Stimulated activated CD8-positive, alpha-beta memory T cell treated with anti-CD3 and anti-CD28 coated beads, Interleukin-15, amount 100 ng/mL, for 1 hour (primary cell): ENCODE data around the gene SGO2.
"Not testable (repeated sequence)": the region's sequence is repeated elsewhere in the genome, so short reads cannot be mapped to it uniquely, and the experiment has no call there.

Experiments used
- DNase-seq: peaks from one replicate; pipeline ENCODE4 v3.0.0-alpha.2; 2020; ENCODE audit warnings: low read depth

SGO2 gene

GRCh38 chr2:200525066-200525465 is 941 bp upstream of the SGO2 start:
- no peak for DNase-seq

- no peak for DNase-seq
These were observed 491 bp upstream of the SGO2 start for GRCh38 chr2:200525551-200525881.

- DNase-seq = no peak
These were observed 2.2 kb downstream of the SGO2 start for GRCh38 chr2:200528228-200528627.

- no peak for DNase-seq
These were observed 7.7 kb downstream of the SGO2 start for GRCh38 chr2:200533754-200534153.

- DNase-seq = no peak
These were observed 8.6 kb downstream of the SGO2 start for GRCh38 chr2:200534572-200534971.

- no peak for DNase-seq
These were observed 12.1 kb downstream of the SGO2 start for GRCh38 chr2:200538139-200538538.

GRCh38 chr2:200540793-200541192 is 14.8 kb downstream of the SGO2 start:
- DNase-seq = no peak

- not testable (repeated sequence) for DNase-seq
These were observed 40.6 kb downstream of the SGO2 start for GRCh38 chr2:200566596-200566995.

- DNase-seq = no peak
These were observed 41.9 kb downstream of the SGO2 start for GRCh38 chr2:200567932-200568331.

GRCh38 chr2:200575957-200576356 is 50.0 kb downstream of the SGO2 start:
- no peak for DNase-seq

- no peak for DNase-seq
These were observed 51.0 kb downstream of the SGO2 start for GRCh38 chr2:200577027-200577426.

- no peak for DNase-seq
These were observed 52.8 kb downstream of the SGO2 start for GRCh38 chr2:200578778-200579177.

- no peak for DNase-seq
These were observed 58.6 kb downstream of the SGO2 start for GRCh38 chr2:200584639-200585038.

- no peak for DNase-seq
These were observed 59.3 kb downstream of the SGO2 start for GRCh38 chr2:200585340-200585729.

- no peak for DNase-seq
These were observed 60.0 kb downstream of the SGO2 start, which contains the start of gene AOX1 for GRCh38 chr2:200585730-200586643. AOX1 (plus strand) TSS chr2:200586014; CDS start chr2:200586109, 95 bp downstream.

GRCh38 chr2:200586644-200586975 is 60.6 kb downstream of the SGO2 start:
- DNase-seq = no peak

- DNase-seq = no peak
These were observed 61.1 kb downstream of the SGO2 start for GRCh38 chr2:200587007-200587616.

- no peak for DNase-seq
These were observed 62.2 kb downstream of the SGO2 start for GRCh38 chr2:200588076-200588678.

GRCh38 chr2:200590090-200590489 is 64.1 kb downstream of the SGO2 start:
- no peak for DNase-seq

GRCh38 chr2:200591308-200591707 is 65.3 kb downstream of the SGO2 start:
- no peak for DNase-seq

GRCh38 chr2:200592406-200593075 is 66.5 kb downstream of the SGO2 start:
- no peak for DNase-seq

- DNase-seq = no peak
These were observed 67.9 kb downstream of the SGO2 start for GRCh38 chr2:200593905-200594304.

GRCh38 chr2:200595913-200596312 is 69.9 kb downstream of the SGO2 start:
- DNase-seq = no peak
